Activated gamma-delta T cell treated with Interleukin-2 at 50 U/mL for 16 hours (primary cell): ENCODE data around the gene SLC35F3.
"Not testable (repeated sequence)": the region's sequence is repeated elsewhere in the genome, so short reads cannot be mapped to it uniquely, and the experiment has no call there.

Experiments used
- DNase-seq: peaks from one replicate; pipeline ENCODE4 v3.0.0-alpha.2; 2020

The SLC35F3 gene

GRCh38 chr1:233904633-233905415 is at the start of gene SLC35F3:
Gene SLC35F3 (plus strand): TSS chr1:233904676.
- DNase-seq, result no peak

GRCh38 chr1:233859446-233859845 is 45.0 kb upstream of the SLC35F3 start:
- no peak for DNase-seq

- DNase-seq, result no peak
Measured at GRCh38 chr1:233863901-233864545, 40.5 kb upstream of the SLC35F3 start.

GRCh38 chr1:233864578-233864977 is 39.9 kb upstream of the SLC35F3 start:
- no peak for DNase-seq

- DNase-seq, result no peak
Measured at GRCh38 chr1:233865216-233865615, 39.3 kb upstream of the SLC35F3 start.

GRCh38 chr1:233865902-233866301 is 38.6 kb upstream of the SLC35F3 start:
- DNase-seq, result no peak

GRCh38 chr1:233867028-233867427 is 37.4 kb upstream of the SLC35F3 start:
- no peak for DNase-seq

- DNase-seq, result no peak
Measured at GRCh38 chr1:233868461-233868860, 36.0 kb upstream of the SLC35F3 start.

- no peak for DNase-seq
Measured at GRCh38 chr1:233869680-233870079, 34.8 kb upstream of the SLC35F3 start.

- no peak for DNase-seq
Measured at GRCh38 chr1:233873666-233874065, 30.8 kb upstream of the SLC35F3 start.

- DNase-seq, result no peak
Measured at GRCh38 chr1:233879841-233880240, 24.6 kb upstream of the SLC35F3 start.

GRCh38 chr1:233883671-233884070 is 20.8 kb upstream of the SLC35F3 start:
- DNase-seq, result no peak

- no peak for DNase-seq
Measured at GRCh38 chr1:233884461-233885151, 19.9 kb upstream of the SLC35F3 start.

GRCh38 chr1:233885196-233885920 is 19.1 kb upstream of the SLC35F3 start:
- DNase-seq, result no peak

GRCh38 chr1:233891151-233891550 is 13.3 kb upstream of the SLC35F3 start:
- DNase-seq, result not testable (repeated sequence)

- DNase-seq, result no peak
Measured at GRCh38 chr1:233897325-233898162, 6.9 kb upstream of the SLC35F3 start.

GRCh38 chr1:233901495-233901894 is 3.0 kb upstream of the SLC35F3 start:
- no peak for DNase-seq

- DNase-seq, result no peak
Measured at GRCh38 chr1:233905416-233906051, 1.1 kb downstream of the SLC35F3 start.

GRCh38 chr1:233907151-233907550 is 2.7 kb downstream of the SLC35F3 start:
- no peak for DNase-seq

GRCh38 chr1:233908092-233908491 is 3.6 kb downstream of the SLC35F3 start:
- DNase-seq, result no peak

- DNase-seq, result no peak
Measured at GRCh38 chr1:233909195-233909594, 4.7 kb downstream of the SLC35F3 start.

GRCh38 chr1:233912447-233912846 is 8.0 kb downstream of the SLC35F3 start:
- no peak for DNase-seq
